Kidney capillary endothelial cell (primary cell): ENCODE results near the gene CDC20.
"Not testable (repeated sequence)": the region's sequence is repeated elsewhere in the genome, so short reads cannot be mapped to it uniquely, and the experiment has no call there.

Experiments used
- DNase-seq: peaks from one replicate; pipeline ENCODE4 v3.0.0-alpha.2; 2018; ENCODE audit warnings: low spot score

CDC20 gene

DNA sequence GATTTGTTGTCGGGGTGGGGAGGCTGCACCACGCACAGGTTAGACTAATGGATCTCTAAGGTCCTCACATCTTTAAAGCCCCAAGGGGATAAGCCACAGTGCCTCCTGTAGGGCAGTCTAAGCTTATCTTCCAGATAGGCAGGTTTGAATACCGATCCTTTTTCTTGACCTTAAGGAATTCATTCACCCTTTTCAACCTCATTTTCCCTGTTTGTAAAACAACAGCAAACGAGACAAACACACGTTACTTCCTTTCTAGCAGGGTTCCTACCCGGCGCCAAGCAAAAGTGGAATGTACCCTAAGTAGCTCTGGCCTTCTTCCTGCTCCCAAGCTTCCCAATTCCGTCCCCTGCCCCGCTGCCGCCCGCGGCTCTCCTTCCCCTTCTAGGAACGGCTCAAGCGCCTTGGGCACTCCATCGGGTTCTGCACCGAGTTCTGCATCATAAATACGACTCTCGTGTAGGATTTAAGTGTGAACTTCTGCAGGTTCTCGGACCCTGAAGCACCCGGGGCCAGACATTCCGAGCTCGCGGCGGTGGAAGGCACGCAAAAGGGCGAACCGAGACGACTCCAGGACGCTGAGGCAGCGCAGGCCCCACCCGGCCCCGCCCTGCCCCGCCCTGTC is 548 bp upstream of the CDC20 start:
- DNase-seq: peak; percentile 52

DNA sequence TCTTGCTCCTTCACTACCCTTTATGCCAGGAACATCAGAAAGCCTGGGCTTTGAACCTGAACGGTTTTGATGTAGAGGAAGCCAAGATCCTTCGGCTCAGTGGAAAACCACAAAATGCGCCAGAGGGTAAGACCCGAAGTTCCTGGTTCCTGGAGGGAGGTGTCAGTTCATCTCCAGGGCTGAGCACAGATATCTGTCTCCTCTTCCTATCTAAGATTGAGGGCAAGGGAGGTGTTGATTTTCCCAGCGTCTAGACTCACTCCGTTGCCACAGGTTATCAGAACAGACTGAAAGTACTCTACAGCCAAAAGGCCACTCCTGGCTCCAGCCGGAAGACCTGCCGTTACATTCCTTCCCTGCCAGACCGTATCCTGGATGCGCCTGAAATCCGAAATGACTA is 915 bp downstream of the CDC20 start:
- DNase-seq: no peak

DNA sequence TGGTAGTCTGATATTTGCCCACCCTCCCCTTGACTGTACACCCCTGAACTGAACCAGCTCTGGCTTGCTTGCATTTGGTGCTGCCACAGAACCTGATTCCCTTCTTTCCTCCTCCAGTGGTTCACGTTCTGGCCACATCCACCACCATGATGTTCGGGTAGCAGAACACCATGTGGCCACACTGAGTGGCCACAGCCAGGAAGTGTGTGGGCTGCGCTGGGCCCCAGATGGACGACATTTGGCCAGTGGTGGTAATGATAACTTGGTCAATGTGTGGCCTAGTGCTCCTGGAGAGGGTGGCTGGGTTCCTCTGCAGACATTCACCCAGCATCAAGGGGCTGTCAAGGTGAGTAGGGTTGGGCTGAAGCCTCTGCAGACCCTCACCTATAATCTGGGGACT is 1.8 kb downstream of the CDC20 start:
- no peak for DNase-seq

DNA sequence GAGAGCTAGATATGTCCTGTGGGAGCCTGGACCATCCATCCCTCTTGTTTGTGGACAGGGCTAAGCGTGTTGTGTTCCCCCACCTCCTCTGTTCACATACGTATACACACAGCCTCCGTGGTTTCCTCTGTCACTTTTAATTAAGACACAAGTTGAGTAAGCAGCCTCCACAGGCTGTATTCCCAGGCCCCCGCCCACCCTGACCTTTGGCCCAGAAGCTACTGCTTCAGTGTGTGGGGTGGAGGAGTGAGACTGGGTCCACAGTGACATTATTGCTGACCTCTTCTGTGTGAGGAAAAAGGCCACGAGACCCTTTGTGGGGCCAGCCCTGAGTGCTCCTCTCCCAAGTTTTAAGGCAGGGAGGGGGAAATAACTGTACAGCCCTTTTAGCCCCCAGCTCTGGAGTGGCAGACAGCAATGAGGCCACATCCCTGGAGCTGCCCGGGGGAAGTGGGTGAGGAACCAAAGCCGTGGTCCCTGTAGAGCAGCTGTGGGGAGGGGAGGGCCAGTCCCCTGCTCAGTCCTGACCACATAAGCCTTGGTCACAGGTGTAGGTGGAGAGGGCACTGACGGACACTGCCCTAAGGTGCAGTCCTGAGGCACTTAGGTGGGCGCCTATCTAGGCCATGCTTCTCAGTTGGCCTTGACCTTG is 4.6 kb downstream of the CDC20 start:
- no peak for DNase-seq

DNA sequence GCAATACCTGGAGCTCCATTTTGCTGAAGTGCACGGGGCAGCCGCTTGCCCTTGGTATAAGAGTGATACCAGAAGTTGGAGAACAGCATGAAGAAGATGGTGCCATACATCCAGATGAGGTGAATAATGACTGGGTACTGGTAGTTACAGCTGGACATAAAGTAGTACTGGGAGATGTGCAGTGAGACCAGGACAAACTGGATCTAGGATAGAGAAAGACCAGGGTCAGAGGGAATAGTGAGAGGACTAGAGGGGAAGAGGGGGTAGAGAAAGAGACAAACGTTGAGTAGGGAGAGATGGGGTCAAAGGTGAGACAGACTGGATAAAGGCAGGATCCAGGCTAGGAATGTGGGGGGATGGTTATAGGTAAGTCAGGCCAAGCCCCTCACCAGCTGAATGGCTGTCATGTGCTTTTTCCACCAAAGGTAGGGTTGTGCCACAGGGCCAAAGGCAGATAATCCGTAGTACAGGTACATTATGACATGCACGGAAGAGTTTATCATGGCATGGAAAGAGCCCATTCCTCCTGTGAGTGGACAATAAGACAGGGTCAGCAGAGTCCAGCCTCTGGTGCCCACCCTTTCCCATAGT is 5.2 kb downstream of the CDC20 start:
- no peak for DNase-seq

DNA sequence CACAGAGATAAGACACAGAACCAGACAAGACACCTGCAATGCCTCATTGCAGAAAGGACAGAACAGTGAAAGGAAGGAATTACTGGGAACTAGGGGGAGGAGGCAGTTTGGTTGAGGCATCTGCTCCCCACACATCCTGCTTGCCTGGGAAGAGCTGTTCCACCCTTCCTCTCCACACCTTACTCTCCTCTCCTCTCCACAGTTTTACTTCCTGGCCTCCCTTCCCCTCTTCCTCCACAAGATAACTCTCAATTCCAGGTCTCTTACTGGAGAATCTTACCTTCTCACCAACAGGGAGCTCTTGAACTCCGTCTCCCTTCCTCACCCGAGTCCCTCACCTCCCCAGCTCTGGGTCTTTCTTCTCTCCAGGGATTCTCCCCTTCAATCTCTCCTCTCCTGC is 6.9 kb downstream of the CDC20 start:
- DNase-seq: no peak

DNA sequence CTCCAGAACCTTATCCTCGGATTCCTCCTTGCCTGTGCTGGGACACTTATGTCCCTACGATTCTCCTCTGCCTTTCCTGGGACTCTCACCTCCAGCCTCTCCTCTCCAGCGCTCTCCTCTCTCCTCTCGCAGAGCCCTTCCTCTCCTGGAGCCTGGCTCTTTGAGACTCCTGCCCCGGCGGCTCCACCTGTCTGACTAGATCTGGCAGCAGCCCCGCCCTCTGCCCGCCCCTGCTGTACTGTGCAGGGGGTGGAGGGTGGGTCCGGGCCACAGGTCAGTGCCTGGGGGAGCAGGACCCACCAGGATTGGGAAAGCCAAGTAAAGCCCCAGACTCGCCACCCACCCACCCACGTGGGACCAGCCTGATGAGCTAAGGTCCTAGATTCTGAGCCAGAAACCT is 7.4 kb downstream of the CDC20 start:
- DNase-seq: no peak

DNA sequence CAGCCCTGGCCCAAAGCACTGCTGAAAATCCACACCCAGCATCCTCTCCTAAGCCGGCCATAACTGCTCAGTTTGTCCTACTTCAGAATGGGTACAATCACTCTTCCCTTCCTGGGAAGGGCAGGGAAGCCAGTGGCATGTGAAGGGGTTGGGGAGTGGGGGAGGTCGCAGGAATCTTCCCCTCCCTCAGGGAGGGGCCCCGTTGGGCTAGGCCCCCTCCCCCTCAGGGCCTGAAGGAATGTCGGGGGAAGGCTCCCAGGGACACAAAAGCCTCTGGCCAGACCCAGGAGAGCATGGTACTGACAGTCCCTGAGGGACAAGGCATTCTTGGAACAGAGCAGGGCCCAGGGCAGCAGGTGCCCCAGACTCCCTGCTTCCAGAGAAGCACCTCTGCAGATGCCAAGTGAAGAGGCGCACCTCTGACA is 7.8 kb downstream of the CDC20 start:
- no peak for DNase-seq

DNA sequence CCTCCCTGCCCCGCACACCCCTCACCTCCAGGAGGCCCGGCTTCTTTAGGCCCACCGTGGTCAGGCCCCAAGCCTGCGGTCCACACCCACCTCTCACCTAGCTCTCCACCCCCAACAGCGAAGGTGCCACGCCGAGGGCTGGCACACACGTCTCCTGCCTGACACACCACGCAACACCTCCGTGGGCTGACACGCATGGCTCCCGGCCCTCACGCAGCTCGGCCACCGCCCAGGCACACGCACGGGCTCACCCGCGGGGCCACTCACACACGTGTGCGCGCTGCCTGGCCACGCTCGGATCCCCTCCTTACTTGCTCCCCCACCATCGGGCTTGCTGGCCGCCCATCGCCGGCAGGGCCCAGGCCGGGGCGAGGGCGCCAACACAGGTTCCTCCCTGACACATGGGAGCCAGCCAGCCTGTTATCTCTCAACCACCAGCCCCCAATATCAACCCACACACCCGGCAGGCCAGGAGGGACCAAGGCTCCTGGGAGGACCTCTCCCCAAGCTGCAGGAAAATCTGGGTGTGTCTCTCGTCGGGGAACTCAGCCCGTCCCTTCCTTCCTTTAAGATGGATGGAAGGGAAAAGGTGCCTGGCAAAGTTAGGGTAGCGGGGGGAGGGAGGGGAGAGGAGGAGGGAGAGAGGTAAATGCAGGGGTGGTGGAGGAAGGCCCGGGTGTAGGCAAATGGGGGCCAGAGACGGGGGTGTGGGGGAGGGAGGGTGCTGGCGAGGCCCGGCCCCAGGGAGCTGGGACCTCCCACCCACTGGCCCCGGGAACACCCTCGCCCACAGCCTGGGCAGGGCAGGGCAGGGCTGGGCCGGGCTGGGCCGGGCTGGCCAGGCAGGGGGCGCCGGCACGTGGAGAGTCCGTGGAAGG is 8.5 kb downstream of the CDC20 start:
- no peak for DNase-seq

DNA sequence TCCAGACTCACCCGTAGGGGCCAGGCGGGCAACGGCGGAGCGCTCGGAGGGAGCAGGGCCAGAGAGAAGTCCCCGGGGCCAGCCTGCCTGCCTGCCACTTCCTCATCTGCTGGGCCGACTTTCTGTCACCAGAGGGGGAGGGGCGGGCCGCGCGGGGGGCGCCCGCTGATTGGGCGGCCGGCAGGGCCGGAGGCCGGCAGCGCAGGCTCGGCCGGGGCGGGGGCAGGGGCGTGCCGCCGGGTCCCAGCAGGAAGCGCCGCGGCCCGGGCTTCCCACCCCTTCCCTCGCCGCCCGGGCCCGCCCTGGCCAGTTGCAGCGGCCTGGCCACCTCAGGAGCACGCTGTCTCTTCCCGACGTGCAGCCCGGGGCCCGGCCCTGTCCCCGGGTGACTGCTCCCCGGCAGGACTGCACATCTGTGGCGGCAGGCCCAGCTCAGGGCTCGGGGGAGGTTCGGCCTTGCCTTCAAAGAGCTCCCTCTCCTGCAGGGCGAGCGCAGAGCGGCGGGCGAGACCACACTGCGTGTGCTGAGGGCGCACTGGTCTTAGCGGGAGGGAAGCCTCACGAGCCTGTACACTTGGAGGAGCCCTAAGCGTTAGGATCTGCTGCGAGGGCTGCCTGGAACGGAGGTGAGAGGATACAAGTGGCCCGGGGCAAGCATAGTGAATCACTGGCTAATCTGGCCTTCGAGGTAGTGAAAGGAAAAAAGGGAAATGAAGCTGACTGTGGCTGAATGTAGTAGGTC is 9.3 kb downstream of the CDC20 start, which contains the start of gene ELOVL1:
Gene ELOVL1 (minus strand): TSS at position 108 of the 742 bp plus-strand sequence. CDS start 2,402 bp downstream, outside the sequence.
- DNase-seq: peak; percentile 89

DNA sequence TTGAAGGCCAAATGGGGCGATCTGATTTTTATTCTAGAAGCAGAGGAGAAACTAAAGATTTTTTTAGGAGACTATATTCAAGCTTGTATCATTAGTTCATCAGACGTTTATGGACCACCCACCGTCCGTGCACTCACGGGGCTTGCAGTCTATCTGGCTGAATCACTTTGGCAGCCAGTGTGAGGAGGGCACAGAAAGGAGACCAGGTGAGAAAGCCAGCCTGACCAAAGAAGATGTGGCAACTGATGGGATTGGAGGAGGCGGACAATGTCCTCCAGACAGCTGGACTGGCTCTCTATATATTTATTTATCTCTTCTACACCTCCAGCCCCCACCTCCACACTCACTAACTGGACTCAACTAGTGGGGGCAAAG is 9.9 kb downstream of the CDC20 start:
- DNase-seq: no peak

DNA sequence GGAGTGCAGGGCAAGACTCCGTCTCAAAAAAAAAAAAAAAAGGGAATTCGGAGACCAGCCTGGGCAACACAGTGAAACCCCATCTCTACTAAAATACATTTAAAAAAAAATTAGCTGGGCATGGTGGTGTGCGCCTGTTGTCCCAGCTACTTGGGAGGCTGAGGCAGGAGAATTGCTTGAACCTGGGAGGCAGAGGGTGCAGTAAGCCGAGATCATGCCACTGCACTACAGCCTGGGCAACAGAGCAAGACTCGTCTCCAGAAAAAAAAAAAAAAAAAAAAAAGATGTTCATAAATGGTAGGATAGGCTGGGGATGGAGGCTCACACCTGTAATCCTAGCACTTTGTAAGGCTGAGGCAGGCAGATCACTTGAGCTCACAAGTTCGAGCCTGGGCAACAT is 11.0 kb downstream of the CDC20 start:
- not testable (repeated sequence) for DNase-seq

DNA sequence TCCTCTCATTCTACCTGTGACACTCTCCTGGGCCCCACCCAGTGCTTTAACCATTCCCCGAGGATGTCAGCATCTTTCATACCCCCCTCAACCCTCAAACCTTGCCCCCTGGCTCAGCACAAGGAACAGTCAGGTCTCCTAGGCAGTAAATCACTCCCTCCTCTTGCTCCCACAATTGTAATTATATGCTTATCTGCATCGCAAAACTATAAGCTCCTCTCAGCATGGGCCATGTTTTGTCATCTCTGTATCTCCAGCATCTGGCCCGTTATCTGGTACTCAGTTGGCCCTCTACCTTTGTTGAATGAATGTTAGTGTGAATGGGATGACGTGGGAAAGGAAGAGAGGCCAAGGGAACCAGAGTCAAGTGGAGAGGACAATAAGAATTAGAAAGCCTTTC is 11.8 kb downstream of the CDC20 start:
- no peak for DNase-seq

DNA sequence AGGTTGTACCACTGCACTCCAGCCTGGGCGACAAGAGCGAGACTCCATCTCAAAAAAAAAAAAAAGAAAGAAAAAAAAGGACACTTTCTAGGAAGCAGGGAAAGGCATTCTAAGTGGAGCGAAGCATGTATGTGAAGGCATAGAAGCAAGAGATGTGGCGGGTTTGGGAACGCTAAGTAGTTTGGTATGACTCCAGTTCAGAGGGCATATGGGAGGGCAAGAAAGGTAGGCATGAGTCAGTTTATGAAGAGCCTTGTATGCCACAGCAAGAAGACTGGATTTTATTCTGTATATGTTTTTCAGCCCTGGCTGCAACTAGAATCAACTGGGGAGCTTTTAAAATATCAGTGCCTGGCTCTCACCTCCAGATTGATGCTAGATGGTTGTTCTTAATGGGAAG is 13.4 kb downstream of the CDC20 start:
- no peak for DNase-seq

DNA sequence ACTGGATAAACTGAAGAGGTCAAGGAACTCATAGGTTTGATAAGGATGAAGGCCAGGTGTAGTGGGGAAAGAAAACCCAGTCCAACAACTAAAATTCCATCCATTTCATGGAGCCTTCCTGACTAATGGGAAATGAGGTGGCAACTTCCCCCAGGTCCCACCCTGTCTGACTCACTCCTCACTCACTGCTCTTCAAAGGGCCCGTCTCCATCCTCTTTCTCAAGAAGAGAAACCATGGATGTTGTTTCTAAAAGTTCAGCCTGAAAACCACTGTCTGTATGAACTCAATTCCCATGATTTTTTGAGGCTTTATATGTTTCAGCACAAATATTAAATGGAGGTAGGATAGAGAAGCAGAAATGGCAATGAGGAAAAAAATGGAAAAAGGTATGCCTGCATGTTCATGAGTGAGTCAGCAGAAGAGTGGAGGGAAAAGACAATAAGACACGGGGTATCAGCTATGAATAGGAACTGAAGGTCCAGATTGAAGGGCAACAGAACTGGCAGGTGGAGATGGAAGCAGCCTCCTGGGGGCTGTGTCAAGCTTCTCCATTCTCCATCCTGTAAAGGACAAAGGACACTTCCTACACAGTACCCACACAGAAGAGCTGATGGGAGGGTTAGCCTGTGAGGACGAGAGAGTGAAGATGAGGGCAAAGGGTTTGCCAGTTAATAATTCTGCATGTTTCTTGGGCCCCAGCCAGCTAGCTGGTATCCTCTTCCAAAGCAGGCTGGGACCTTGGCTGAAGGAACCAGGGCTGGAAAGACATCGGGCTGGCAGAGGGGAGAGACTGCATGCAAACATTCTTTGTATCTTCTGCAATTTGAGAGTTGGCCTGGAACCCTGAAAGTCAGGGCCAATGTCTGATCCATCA is 14.5 kb downstream of the CDC20 start:
- peak; percentile 93 for DNase-seq

DNA sequence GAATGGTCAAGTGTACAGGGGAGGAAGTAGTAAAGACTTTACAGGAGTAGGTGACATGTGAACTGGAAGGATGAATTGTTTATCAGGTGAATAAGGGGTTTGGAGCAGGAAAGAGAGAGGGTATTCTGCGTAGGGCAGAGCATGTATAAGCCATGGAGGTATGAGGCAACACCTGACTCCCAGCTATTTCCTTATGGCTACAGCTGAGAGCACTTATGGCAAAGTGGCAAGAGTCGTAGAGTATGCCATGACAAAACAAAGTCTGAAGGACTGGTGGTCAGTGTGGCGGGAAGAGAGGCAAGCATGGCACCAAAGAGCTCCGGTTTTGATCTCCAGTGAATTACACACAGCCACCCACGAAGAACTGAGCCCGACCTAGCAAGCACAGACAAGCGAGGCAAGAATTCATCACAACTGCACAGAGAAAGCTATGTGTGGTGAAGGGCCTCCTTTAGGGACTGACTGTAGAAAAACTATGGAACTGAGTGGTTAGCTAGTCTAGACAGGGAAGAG is 18.0 kb downstream of the CDC20 start:
- DNase-seq: no peak

DNA sequence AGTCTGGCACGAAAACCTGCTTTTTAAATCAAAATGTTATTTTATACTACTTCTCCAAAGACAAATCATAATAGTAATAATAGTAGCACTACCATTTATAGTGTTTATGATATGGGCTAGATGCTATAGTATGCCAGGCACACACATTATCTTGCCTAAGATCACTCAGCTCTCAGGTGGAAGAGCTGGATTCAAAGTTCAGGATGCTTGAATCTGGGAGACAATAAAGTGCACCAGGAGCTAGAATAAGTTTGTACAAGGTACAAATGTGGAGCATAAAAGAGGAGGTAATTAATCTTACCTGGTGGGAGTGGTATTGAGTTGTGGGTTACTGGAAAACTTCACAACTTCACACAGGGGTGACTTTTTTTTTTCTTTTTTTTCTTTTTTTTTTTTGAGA is 19.1 kb downstream of the CDC20 start:
- DNase-seq: no peak

DNA sequence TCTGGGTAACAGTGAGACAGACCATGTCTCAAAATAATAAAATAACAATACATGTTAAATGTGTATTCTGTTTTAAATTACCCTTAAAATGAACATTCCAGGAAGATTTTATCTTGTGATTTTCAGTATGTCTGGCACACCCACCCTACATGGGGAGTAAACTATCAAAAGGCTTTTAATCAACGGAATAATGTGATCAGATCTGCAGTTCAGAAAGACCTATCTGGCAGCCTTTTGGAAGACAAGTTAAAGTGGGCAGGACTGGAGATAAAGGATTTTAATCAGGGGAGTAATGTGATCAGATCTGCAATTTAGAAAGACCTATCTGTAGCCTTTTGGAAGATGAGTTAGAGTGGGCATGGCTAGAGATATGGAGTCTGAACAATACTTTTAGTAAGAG is 20.7 kb downstream of the CDC20 start:
- no peak for DNase-seq

DNA sequence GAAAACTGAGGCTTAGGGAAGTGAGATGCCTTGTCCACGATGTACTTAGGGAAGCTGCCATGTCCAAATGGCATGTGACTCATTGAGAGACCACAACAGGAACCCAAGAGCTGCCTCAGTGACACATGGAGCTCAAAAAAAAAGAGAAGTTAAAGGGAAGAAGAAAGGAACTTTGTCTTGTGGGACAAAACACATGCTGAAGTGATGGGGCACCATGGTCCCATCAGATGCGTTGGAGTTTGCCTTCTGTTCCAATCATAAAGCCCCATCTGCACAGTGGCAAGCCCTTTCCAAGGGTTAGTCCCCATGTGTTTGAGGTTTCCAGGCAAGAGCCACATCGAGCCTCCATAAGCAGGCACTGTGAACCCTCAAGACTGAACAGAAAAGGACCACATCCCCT is 22.8 kb downstream of the CDC20 start:
- DNase-seq: no peak

DNA sequence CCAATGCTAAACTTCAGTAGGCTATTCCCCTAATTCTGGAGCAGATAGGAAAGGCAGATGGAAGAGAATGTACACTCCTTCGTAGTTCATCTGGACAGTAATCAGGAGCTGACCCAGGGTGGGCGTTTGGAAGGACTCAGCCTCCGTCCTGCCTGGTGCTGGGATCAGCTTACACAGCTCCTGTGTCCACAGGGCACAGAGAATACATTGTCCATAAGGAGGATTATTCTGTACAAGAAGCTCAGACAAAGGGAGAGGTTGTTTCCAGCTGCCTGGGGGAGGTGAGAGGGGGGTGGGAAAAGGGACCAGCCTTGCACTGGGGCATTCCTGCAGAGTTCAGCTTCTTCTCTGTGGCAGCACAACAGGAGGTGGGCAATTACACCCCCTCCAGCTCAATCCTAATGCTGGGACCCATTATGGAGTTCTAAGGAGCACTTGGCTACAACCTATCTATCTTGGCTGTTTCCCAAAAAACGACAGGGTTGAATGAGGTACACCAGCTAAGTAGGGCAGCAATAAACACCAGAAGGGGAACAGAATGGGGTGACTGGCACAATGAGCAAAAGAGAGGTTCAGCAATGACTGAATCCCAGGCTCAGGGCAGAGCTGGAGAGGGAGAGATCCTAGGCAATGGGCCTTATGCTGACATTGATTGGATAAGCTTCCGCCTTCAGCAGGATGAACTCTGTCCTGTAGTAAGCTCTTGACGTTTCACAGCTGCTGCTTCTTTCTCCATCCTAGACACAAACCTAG is 23.4 kb downstream of the CDC20 start:
- no peak for DNase-seq
